Upper lobe of right lung (tissue), 1 donor: ENCODE data around the gene POLD1. TPM values are rescaled to one million over a fixed set of nuclear protein-coding genes. Genes with fewer than 3 reads are reported as not detected.

ENCODE experiments used
- ATAC-seq: fragments of 200-7000 bp; cut with Tn5 transposase; one replicate; pipeline ENCODE4 v1.9.1; 2020; ENCODE audit warnings: mild to moderate bottlenecking, moderate library complexity
- DNase-seq: peaks from one replicate; pipeline ENCODE4 v3.0.0-alpha.2; 2020
- H3K27ac ChIP-seq: fragments of 200-600 bp; one replicate; pipeline ENCODE4 v1.8.0; 2022
- H3K27me3 ChIP-seq: fragments of 200-600 bp; one replicate; pipeline ENCODE4 v1.8.0; 2022; ENCODE audit warnings: mild to moderate bottlenecking
- H3K36me3 ChIP-seq: fragments of 200-600 bp; one replicate; pipeline ENCODE4 v1.8.0; 2022
- H3K4me1 ChIP-seq: fragments of 200-600 bp; one replicate; pipeline ENCODE4 v1.8.0; 2022
- H3K4me3 ChIP-seq: fragments of 200-600 bp; one replicate; pipeline ENCODE4 v1.8.0; 2022; ENCODE audit warnings: mild to moderate bottlenecking
- H3K9me3 ChIP-seq: fragments of 200-600 bp; one replicate; pipeline ENCODE4 v1.8.0; 2022
- intact Hi-C: fragments of 100-400 bp; cut with DNase I; formaldehyde crosslinking; loops from one replicate; pipeline ENCODE4 v1.11.0; 2022
- total RNA-seq: library from RNA; stranded (reverse); fragmentation: NEBNext Ultra II Directional; extraction: Animal tissue kit (Norgen Biotek cat#: 25700); gene quantifications from one replicate; pipeline ENCODE4 v1.2.1, GENCODE V29; 2021
- TF ChIP-seq, protein P1 (sequence below): fragments of 200-600 bp; IDR thresholded peaks from one replicate; pipeline ENCODE4 v1.8.0; 2022; ENCODE audit warnings: antibody characterized with exemption
- donor health status: DM: no; HTN: yes; CAD: no; lungs with severe emphysema.

The POLD1 gene
- total RNA-seq, 1 donor from 2014 or later: 34.4 TPM

DNA sequence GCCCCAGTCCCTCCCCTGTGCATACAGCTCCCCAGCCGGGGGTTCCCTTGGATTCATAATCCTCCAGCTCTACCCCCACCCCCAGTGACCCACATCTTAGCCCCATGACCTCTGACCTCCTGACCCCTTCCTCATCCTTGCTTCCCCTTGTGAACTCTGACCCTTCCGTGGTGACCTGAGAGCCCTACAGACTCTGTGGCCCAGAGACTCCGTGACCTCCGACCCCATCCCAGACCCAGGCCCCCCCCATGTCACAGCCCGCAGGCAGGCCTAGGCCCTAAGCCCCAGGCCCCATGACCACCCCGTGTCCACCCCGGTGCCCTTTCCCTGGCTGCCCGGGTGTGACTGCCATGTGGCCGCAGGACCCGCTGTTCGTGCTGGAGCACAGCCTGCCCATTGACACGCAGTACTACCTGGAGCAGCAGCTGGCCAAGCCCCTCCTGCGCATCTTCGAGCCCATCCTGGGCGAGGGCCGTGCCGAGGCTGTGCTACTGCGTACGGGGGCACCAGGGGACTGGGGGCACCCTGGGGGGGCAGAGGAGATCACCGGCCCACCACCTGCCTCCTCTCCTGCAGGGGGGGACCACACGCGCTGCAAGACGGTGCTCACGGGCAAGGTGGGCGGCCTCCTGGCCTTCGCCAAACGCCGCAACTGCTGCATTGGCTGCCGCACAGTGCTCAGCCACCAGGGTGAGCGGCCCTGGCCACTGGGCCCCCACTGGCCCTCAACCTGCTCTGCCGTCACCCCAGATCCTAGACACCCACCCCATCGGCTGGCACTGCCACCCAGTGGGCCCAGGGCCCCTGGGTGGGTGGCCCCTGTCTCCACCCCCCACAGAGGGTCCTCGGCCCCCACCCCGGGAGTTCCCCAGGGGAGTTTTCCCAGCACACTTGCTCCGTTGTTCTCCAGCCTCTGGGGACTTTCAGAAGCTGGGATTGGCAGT is 32.2 kb downstream of the POLD1 start:
- Histone ChIP-seq H3K27me3 (peaks cover 29% of the 10 kb centered on the region), H3K27ac (no peak overlapping the region), H3K4me1 (no peaks in the 10 kb centered on the region), H3K9me3 (no peaks in the 10 kb centered on the region), H3K4me3 (no peak overlapping the region), H3K36me3 (no peaks in the 10 kb centered on the region)
- no peak for DNase-seq
- TF ChIP-seq, protein P1, sequence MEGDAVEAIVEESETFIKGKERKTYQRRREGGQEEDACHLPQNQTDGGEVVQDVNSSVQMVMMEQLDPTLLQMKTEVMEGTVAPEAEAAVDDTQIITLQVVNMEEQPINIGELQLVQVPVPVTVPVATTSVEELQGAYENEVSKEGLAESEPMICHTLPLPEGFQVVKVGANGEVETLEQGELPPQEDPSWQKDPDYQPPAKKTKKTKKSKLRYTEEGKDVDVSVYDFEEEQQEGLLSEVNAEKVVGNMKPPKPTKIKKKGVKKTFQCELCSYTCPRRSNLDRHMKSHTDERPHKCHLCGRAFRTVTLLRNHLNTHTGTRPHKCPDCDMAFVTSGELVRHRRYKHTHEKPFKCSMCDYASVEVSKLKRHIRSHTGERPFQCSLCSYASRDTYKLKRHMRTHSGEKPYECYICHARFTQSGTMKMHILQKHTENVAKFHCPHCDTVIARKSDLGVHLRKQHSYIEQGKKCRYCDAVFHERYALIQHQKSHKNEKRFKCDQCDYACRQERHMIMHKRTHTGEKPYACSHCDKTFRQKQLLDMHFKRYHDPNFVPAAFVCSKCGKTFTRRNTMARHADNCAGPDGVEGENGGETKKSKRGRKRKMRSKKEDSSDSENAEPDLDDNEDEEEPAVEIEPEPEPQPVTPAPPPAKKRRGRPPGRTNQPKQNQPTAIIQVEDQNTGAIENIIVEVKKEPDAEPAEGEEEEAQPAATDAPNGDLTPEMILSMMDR: no peak
- intact Hi-C loops: loop anchor here (5.0 kb wide), 1 partner anchor 49 kb away; the partner anchor contains the start of gene NAPSA
- no peak for ATAC-seq

DNA sequence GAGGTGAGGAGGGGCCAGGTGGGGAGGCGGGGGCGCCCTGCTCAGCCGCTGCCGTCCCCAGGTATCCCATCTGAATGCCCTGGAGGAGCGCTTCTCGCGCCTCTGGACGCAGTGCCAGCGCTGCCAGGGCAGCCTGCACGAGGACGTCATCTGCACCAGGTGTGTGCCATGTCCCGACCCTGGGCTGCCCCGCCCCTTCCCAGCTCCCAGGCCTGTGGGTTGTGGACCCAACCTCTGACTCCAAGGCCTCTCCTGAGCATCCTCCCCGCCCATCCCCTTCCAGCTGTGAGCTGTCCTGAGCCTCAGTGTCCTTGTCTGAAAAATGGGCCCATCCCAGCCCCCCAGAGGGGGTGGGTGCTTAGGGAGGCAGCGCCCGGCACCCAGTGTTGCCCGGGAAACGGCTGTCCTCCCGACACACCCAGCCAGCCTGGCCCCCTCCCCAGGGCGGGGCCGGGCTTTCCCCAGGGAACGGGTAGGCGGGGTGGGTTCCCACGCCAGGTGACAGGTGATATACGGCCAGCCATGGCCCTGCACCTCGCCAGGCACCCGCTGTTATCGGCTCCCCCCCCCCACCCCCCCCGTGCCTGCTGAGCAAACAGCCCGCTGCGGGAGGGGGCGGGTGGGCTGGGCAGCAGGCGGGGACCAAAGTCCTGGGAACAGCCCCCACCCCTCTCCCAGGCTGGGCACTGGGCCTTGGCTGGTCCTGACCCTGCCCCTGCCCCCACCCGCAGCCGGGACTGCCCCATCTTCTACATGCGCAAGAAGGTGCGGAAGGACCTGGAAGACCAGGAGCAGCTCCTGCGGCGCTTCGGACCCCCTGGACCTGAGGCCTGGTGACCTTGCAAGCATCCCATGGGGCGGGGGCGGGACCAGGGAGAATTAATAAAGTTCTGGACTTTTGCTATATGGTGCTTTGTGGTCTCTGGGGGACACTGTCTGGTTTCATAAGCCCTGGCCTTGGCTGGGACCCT is 33.2 kb downstream of the POLD1 start:
- Histone ChIP-seq H3K27ac (no peak overlapping the region), H3K4me1 (no peaks in the 10 kb centered on the region), H3K4me3 (no peak overlapping the region), H3K9me3 (no peaks in the 10 kb centered on the region), H3K36me3 (no peaks in the 10 kb centered on the region), H3K27me3 (peaks cover 33% of the 10 kb centered on the region)
- intact Hi-C loops: loop anchor here (5.0 kb wide), 1 partner anchor 50 kb away; the partner anchor contains the start of gene NAPSA
- DNase-seq (no peak), ATAC-seq (no peak)
- TF ChIP-seq, protein P1: no peak

DNA sequence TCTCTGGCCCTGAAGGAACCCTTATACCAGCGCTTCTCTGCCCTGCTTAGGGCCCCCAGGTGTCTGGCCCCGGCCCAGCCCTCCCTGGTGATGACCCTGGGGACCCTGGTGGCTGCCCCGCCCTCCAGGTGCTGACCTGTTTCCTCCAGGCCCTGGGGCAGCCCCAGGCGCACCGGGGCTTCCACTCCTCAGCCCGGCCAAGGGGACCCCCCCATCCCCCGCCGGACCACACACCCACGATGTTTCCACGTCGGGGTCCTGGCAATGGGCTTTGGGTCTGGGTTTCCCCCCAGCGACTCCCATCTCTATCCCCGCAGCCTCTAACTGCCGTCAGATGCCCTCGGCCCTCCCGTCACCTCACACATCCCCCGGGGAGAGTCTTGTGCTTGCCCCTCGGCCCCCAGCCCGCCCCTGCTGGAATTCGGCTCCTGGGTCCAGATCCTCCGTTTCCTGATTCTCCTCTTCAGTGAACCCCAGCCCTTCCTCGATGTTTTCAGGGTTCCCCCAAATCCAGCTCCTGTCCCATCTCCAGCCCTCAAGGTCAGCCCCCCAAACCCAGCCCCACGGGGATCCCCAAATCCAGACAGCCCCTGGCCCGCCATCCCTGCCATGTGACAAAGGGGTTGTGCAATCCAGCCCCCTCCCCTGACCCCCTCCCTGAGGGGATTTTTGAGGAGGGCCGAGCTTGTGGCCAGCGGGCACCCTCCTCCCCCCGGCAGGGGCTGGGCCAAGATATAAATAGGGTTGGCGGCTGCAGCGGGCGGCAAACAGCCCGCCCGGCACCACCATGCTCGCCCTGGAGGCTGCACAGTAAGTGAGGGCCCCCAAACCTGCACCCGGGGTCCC is 34.3 kb downstream of the POLD1 start, which contains the start of gene SPIB:
Gene SPIB (plus strand): TSS at position 763 of the 846 bp plus-strand sequence. CDS start 25 bp downstream, at position 788.
- no peak for DNase-seq
- ATAC-seq: no peak
- Histone ChIP-seq H3K9me3 (no peaks in the 10 kb centered on the region), H3K27me3 (peaks cover 33% of the 10 kb centered on the region), H3K27ac (no peak within 1 kb of the TSS), H3K4me3 (no peak within 1 kb of the TSS), H3K36me3 (no peaks in the 10 kb centered on the region), H3K4me1 (no peaks in the 10 kb centered on the region)
- TF ChIP-seq, protein P1: no peak
- intact Hi-C loops: loop anchor here (5.0 kb wide), 1 partner anchor 51 kb away; the partner anchor contains the start of gene NAPSA

DNA sequence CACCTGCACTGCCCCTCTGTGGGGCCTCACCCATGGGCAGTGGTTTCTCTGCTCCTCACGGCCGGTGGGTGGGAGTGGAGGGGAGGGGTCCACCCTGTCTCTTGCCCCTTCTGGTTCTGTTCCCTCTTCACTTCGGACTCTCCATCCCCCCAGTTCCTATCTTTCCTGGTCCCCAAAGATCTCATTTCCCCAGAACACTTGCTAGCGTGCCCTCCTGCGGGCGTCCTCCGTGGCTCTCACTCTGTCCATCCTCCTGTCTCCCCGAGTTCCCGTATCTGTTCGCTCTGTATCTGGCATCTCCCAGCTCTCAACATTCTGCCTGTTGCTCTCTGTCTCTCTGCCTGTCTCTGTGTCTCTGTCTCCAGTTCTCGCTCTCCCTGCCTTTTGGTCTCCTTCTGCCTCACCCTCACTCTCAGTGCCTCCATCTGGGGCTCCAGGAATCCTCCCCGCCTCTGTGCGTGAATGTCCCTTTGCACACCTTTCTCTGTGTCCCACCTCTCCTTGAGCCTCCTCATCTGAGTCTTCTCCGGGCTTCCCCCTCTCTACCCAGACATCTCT is 35.0 kb downstream of the POLD1 start:
- Histone ChIP-seq H3K4me3 (no peak overlapping the region), H3K36me3 (no peaks in the 10 kb centered on the region), H3K9me3 (no peaks in the 10 kb centered on the region), H3K27me3 (peaks cover 33% of the 10 kb centered on the region), H3K4me1 (no peaks in the 10 kb centered on the region), H3K27ac (no peak overlapping the region)
- DNase-seq (no peak), ATAC-seq (no peak)
- intact Hi-C loops: loop anchor here (5.0 kb wide), 1 partner anchor 52 kb away; the partner anchor contains the start of gene NAPSA
- TF ChIP-seq, protein P1: no peak
